ENCODE measurements around the gene HCRTR1. TPM values are rescaled to one million over a fixed set of nuclear protein-coding genes. Genes with fewer than 3 reads are reported as not detected.
A peak's percentile ranks its signal among the peaks of the same experiment; 100 is the strongest.

Gene HCRTR1
- total RNA-seq, 3 donors from 2014 or later: not detected

- Histone ChIP-seq H3K27me3 (no peaks in the 10 kb centered on the region), H3K36me3 (no peaks in the 10 kb centered on the region), H3K4me3 (no peak overlapping the region), H3K4me1 (peaks cover 0 to 16% of the 10 kb centered on the region in 2 donors), H3K27ac (peak overlapping the region in 1 of 2 donors; percentile 14), H3K9me3 (no peaks in the 10 kb centered on the region)
- DNase-seq (ENCODE audit: low spot score in 2 of 2): peak; percentile 40 to 68
- TF ChIP-seq CTCF (IDR thresholded peaks at IDR 0.05) (peak; percentile 93 to 98 (median 96)), POLR2A (IDR thresholded peaks at IDR 0.05) (no peak), POLR2AphosphoS5 (IDR thresholded peaks at IDR 0.05) (peak in 2 of 3 donors; percentile 26 to 29)
- intact Hi-C loops (cut with DNase I; ENCODE audit: low total_unique reads): no loop called here
Measured at GRCh38 chr1:31663622-31664452, 46.3 kb downstream of the HCRTR1 start.

GRCh38 chr1:31664528-31664927, 47.0 kb downstream of the HCRTR1 start:
- no peaks in the 10 kb centered on the region for H3K27me3 ChIP-seq
- TF ChIP-seq POLR2A (IDR thresholded peaks at IDR 0.05): no peak
- TF ChIP-seq CTCF (IDR thresholded peaks at IDR 0.05): no peak
- no peak for TF ChIP-seq POLR2AphosphoS5 (IDR thresholded peaks at IDR 0.05)
- H3K27ac ChIP-seq: peak overlapping the region in 1 of 2 donors; percentile 14
- H3K4me3 ChIP-seq: no peak overlapping the region
- DNase-seq (ENCODE audit: low spot score in 2 of 2): no peak
- intact Hi-C loops (cut with DNase I; ENCODE audit: low total_unique reads): no loop called here
- H3K9me3 ChIP-seq: no peaks in the 10 kb centered on the region
- H3K36me3 ChIP-seq: no peaks in the 10 kb centered on the region
- H3K4me1 ChIP-seq: peaks cover 3 to 21% of the 10 kb centered on the region in 2 donors

- Histone ChIP-seq H3K4me1 (peaks cover 3 to 25% of the 10 kb centered on the region in 2 donors), H3K9me3 (no peaks in the 10 kb centered on the region), H3K27me3 (no peaks in the 10 kb centered on the region), H3K27ac (peak overlapping the region in 1 of 2 donors; percentile 56), H3K36me3 (no peaks in the 10 kb centered on the region), H3K4me3 (no peak overlapping the region)
- TF ChIP-seq CTCF (IDR thresholded peaks at IDR 0.05) (no peak), POLR2AphosphoS5 (IDR thresholded peaks at IDR 0.05) (no peak)
- no peak for DNase-seq (ENCODE audit: low spot score in 2 of 2)
- intact Hi-C loops (cut with DNase I; ENCODE audit: low total_unique reads): loop anchor here (5.0 kb wide), 1 partner anchor 42 kb away; no protein-coding TSS in a partner anchor
Measured at GRCh38 chr1:31665234-31665878, 47.9 kb downstream of the HCRTR1 start.

- intact Hi-C loops (cut with DNase I; ENCODE audit: low total_unique reads): loop anchor here (5.0 kb wide), 1 partner anchor 41 kb away; no protein-coding TSS in a partner anchor
- no peak for DNase-seq (ENCODE audit: low spot score in 2 of 2)
- Histone ChIP-seq H3K9me3 (no peaks in the 10 kb centered on the region), H3K27ac (peak overlapping the region; percentile 55 to 56), H3K27me3 (no peaks in the 10 kb centered on the region), H3K36me3 (no peaks in the 10 kb centered on the region), H3K4me1 (peaks cover 7 to 25% of the 10 kb centered on the region in 2 donors), H3K4me3 (no peak overlapping the region)
- TF ChIP-seq POLR2AphosphoS5 (IDR thresholded peaks at IDR 0.05) (no peak), CTCF (IDR thresholded peaks at IDR 0.05) (no peak), POLR2A (IDR thresholded peaks at IDR 0.05) (no peak)
Measured at GRCh38 chr1:31666263-31666963, 48.9 kb downstream of the HCRTR1 start.

All from breast epithelium (tissue), 4 donors.